Globus pallidus (tissue), 1 donor: ENCODE measurements around the gene ZNF185.
A peak's percentile ranks its signal among the peaks of the same experiment; 100 is the strongest.

Source experiments
- DNase-seq: peaks from one replicate; pipeline ENCODE4 v3.0.0-alpha.2; 2015; ENCODE audit warnings: low spot score

The ZNF185 gene

DNA sequence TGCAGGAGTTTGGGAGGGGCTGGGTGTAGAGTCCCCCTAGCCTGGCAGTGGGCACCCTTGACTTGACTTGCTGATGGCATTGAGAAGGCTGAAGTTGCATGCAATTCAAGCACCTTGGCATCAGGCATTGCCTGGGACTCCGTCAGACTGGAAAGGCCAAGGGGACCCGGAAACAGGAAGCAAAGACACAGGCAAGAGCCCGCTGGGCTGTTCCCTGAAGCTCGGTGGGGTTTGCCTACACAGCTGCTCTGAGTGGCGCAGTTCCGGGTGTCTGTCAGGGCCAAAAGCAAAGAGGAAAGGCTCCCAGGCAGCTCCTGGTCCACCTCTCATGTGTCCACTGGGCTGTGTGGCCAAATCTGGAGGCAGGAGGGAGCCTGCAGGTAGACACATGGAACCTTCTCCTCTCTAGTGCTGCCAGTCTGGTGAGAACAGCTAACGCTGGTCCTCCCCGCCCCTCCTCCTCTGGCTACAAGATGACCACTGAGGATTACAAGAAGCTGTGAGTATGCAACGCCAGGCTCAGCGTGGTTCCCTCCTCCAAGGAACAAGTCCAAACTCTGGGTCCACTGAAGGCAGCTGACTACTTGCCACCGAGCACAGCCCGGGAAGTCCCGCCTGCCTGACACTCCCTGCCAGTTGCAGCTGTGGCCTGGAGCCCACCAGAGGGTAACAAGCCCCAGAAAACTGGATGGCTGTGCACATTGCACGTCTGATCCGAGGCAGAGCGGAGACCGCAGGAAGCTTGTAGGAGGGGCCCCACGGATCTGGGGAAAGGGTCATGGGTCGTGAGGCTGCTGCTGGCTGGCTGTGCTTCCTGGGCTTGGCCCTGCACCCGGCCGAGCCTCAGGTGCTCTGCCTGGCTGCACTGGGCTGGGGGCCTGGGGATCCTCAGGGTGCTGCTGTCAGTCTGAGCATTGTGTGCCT is 20.1 kb downstream of the ZNF185 start:
- peak; percentile 21 for DNase-seq

DNA sequence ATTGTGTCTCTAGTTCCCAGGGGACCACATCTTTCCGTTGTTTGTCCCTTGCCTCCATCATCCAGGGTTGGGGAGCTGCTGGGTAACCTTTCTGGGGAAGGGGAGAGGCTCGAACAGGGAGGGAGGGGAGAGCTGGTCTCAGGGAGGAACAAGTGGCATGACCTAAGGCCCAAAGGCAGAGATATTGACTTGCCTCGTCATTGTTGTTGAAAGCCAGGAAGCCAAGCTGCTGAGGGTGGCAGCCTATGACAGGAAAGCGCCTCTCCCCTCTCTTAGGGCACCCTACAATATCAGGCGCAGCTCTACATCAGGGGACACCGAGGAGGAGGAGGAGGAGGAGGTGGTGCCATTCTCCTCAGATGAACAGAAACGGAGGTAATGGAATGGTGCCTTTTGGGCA is 20.8 kb downstream of the ZNF185 start:
- DNase-seq: no peak

DNA sequence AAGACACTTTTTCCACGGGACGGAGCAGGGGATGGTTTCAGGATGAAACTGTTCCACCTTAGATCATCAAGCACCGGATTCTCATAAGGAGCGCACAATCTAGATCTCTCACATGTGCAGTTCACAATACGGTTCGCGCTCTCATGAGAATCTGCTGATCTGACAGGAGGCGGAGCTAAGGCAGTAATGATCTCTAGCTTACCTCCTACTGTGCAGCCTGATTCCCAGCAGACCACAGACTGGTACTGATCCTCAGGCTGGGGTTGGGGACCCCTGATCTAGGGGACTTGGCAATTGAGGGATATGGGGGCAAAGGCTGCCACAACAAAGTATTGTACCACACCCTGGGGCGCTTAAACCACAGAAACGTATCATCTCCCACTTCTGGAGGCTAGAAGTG is 25.7 kb downstream of the ZNF185 start:
- DNase-seq: no peak

DNA sequence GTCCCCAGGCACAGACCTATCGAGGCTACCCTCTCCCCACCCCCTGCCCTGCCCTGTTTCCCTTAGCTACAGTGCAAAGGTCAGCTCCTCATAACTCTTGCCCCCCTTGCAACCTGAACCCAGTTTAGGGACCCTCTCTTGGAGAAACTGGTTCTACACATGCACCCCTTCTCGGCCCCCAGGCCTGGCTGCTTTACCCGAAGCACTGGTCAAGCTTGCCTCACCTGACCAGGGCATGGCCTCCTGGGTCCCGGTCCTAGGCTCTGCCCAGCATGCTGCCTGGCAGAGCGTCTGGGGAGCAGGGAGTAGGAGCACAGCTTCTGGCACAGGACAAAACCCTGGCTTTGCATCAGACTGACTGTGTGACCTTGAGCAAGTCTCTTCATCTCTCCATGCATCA is 28.0 kb downstream of the ZNF185 start:
- no peak for DNase-seq

DNA sequence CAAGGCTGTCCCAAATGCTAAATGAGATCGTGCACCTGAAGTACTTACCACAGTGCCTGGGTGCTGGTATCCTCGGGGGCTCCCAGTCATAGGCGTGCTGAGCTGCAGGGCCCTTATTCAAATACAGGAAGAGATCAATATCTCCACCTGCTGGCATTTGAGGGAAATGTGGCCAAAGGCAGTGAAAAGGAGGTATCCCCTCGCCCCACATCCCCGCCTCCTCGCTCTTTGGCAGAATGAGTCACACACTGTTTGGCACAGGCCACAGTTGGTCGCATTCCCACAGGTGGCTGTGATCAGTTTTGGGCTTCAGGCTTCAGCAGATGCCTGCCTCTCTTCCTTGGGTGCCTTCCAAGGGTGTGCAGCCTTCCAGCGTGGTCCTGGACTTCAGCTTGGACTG is 28.4 kb downstream of the ZNF185 start:
- DNase-seq: peak; percentile 46

DNA sequence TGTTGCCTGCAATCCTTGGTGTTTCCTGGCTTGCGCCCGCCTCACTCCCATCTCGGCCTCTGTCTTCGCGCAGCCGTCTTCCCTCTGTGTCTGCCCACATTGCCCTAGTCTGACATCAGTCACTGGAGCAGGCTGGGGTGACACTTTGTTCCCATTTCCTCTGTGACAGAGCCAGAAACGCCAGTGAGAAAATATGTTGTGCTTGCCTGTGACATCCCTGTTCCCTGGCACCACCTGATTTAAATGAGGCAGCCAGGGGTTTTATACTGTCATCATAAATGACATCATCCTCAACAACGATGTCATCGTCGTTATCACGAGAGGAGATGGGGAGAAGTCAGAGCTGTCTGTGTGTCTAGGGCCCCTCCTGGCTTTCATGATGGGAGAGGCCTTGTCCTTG is 29.1 kb downstream of the ZNF185 start:
- DNase-seq: peak; percentile 68

DNA sequence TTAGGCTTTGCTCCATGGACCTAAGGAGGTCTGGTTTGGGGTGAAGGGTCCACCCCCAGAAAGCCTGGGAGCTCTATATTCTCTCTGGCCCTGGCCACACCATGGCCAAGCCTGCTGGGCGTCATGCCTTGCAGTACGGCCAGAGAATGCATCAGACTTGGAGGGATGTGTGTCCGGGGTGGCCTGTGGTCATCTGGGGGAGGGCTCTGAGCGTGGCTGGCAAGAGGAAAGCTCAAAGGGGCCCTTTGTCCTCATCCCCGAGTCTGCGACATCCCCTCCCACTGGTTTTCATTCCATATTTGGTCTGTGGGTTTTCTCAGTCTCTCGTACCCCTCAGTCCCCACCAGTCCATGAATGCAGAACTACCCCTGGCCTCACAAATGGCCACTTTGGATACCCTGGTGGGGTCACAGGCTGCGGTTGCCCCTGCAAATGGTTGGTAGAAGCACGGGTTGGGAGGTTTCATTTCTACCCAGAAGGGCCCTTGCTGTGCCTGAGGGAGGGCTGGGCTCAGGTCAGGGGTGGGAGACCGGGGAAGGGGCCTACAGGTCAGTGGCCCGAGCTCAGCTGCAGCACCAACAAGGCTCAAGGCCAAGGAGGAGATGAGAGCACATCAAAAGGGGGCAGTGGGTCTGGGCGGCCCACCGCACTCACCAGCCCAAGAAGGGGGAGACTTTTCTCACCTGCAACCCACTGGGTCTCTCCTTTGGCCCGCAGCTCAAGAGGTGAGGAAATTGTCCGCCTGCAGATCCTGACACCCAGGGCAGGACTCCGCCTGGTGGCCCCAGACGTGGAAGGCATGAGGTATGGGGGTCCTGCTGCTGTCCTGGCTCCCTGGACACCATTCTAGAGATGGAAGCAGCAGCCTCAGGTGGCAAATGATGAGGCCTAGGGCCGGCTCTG is 30.2 kb downstream of the ZNF185 start:
- DNase-seq: peak; percentile 80

DNA sequence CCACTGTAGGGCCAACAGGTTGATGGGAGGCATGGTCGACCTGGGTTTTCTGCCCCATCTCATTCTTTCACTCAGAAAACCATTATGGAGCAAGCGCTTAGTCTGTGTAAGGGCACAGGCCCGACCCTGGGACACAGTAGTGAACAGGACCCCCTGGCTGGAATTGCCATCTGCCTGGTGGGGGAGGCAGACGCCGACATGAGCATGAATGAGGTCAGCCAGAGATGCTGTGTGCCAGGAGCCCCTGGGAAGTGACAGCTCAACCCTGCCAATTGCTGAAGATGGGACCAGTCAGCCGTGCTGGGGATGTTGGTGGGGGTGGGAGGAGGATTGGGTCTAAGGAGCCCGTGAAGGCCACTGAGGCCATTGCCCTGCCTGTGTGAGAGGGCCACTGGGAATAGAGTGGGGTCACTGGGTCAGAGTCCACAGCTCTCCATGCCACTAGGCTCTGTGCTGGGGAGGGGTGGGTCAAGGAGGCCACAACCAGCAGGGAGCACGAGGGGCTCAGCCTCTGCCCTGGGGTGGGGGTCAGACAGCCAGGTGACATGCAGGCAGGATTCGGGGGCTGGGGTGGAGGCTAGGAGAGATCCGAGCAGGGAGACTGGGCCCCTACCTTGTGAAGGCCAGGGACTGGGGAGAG is 31.0 kb downstream of the ZNF185 start:
- DNase-seq: no peak

DNA sequence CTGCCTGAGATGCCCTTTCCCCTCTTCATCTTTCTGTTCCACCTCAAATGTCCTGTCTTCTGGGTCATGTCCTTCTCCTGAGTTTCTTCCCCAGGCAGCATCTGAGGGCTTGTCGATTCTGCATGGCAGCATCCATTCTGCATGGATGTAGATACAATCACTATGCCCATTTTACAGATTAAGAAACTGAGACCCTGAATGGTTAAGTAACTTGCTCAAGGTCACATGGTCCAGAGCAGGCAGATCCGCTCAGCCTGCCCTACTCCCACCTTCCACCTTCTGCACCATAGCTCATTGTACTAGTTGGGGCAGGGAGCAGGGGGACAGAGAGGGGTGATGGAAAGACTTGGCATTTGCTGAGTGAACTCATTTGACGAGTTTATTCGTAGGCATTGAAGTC is 32.0 kb downstream of the ZNF185 start:
- DNase-seq: no peak

DNA sequence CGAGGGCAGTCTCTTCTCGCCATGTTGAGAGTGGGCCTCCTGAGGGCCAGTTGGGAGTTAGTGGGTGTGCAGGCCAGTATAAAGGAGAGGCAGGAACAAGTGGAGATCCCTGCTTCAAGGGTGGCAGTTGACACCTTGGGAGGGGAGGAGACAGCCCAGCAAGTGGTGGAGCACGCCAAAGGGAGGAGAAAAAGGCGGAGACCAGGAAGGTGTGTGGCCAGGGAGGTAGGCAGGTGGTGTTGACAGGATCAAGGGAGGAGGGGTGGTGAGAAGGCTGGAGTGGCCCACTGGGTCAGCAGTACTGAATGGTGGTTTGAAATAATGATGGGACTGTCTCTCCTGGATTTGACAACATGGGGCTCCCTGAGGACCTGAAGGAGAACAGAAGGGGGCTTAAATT is 32.6 kb downstream of the ZNF185 start:
- no peak for DNase-seq

DNA sequence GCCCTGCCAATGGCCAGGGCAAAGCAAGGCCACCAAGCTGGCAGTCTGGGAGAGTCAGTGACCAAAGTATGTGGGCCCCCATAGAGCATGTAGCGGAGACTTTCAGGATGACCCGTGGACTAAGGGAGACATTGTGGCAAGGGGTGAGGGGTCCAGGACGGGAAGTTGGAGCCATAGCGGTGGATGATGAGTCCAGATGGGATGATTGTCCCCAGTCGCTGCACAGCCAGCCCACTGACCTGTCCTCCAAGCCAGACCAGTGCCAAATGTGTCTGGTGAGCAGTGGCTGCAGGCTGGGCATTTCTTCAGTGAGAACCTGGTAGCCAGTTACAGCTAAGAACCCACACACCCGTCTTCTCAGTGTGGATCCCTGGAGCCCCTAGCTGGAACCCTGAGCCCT is 34.3 kb downstream of the ZNF185 start:
- no peak for DNase-seq

DNA sequence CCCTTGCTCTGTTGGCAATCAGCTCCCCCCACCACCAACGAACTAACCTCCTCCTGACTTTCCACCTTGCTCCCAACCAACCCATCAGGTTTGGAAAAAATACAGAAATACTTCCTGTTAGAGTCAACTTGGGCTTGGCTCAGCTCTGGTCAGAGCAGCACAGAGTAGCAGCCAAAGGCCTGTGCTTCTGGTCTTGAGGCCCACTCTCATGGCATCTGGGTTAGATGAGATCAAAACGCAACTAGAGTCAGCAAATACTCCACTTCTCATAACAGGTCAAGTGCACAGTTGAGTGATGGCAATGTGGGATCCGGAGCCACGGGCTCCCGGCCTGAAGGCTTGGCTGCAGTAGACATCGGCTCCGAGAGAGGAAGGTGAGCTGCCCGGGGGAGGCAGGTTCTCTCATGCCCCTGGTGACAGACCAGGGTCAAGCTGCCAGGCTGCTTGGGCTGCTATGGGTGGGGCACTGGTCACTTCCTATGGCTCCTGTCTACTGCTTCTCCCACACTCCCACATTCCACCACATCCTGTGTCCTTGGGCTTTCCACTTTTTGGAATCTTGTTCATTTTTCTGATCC is 34.8 kb downstream of the ZNF185 start:
- no peak for DNase-seq

DNA sequence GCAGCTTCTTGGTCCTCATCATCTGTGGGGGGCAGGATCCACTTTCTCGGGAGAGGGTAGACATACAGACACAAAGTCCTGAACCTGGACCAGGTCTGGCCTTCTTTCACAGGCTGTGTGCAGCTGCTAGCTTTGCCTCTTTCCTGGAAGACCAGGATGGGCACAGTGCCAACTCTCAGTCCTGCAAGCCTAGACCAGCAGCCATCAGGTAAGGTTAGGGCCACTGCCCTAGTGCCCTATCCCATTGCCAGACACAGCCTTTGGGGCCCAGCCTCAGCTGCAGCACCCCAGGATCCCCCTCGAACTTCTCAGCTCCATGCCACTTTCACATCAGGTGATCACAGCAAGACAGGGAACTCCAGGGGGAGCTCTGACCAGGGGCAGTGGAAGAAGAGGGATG is 38.4 kb downstream of the ZNF185 start:
- no peak for DNase-seq

DNA sequence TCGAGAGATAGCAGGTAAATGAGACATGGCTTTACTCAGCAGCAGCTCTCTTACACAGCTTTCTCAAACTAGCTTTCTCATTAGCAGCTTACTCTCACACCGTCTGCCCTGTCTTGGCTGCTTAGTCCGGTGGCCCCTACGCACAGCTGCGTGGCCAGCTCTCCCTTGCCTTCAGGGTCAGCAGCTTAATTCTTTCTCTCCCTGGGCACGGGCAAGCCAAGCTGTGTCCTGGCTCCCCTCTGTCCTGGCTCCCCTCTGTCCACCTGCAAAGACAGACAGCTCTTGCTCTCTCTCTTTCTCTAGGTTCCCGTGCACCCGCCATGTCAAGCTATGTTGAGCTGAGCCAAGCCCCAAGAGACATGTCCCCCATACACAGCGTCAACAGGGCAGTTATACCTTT is 39.4 kb downstream of the ZNF185 start:
- DNase-seq: no peak

DNA sequence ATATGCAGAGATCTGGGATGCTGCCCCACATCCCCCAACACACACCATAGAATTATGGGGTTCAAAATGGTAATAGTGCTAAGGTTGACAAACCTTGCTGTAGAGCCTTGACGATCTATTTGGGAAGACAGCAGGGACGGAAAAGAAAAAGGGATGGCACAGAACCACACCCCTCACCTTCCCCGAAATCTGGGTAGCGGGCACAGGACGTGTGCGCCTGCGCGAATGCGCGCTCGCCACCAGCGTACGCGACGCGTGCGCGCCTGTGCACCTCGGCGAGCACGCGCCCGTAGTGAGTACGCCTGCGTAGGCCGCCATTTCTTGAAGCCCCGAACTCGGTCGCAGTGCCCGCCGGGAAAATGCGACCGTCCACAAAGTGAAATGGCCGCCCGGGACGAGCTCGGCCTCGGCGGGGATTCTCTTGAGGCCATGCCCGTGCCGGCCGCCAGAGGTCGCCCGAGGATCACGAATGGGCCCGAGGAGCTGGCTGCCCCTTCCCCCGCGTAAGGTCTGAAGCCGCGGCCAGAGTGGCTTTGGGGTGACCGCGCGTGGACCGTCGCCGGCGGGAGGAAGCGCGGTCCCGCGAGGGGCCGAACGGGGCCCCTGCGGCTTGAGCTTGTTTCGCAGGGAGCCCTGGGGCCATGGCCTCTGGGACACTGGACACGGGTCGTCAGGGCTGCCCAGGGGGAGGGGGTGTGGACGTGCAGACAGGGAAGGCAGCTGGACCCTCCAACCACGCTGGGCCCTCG is 43.6 kb downstream of the ZNF185 start:
- peak; percentile 85 for DNase-seq

DNA sequence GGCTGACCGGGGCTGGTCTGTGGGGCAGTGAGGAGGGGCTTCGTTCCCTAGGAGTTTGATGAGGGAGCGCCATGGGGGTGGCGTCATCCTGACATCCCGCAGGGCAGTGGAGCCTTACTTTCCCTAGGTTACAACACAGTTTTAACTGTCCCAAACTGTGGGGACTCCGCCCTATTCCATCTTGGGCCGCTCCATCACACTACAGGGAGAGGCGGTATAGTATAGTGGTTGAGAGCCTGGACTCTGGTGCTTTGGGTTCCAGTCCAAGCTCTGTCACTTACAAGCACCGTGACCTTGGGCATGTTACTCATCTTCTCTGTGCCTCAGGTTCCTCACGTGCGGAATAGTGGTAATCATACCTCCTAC is 44.2 kb downstream of the ZNF185 start:
- DNase-seq: no peak

DNA sequence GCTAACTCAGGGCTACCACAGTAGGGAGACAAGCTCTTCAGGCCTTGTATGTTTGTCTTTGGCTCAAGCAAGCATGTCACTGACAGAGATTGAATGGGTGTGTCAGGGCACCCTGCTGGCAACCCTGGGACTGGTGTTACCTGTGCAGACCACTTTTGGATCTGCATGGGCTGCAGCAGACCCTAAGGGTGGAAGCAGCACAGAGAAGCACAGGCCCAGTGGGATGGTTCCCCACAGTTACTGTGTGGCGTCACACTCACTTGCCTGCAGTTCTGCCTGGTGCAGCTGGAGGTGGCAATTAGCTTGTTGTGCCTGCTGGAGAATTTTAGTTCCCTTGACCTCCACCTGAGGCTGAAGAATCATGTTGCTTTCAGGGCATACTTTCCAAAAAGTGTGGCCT is 46.0 kb downstream of the ZNF185 start:
- no peak for DNase-seq

DNA sequence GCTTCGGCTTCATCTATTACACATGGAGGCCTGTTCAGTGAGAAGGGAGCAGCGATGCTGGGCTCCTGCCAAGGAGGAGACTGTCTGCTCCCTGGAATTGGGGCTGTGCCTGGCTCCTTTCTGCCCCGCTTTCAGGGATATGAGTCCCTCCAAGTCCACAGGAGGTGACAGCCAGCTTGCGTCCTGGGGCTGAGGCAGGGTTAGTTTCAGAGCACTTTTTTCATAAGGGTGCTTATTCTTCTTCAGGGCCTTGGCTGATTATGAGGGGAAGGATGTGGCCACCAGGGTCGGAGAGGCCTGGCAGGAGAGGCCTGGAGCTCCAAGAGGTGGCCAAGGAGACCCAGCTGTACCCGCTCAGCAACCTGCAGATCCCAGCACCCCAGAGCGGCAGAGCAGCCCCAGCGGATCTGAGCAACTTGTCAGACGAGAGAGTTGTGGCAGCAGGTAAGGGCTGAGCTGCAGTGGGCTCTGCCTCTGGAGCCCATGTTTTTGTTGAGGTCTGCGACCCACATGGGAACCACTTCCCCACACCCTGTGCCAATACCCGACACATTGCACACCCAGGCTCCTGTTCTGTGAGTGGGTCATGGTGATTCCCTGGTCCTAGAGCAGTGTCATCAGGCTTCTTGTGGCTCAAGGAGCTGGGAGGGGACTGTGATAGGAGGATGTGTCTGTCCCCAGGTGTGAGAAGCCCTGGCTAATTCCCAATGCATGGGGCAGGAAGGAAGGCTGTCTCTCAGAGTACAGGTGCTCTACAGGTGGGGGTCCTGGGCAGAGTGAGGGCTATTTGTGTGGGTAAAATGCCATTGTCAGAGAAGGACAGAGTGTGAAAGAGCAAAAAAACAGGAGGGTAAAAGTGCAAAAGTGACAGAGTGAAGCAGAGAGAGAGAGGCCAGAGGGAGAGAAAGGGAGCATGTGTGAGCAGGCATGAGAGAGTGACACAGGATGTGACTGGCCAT is 47.4 kb downstream of the ZNF185 start:
- no peak for DNase-seq

DNA sequence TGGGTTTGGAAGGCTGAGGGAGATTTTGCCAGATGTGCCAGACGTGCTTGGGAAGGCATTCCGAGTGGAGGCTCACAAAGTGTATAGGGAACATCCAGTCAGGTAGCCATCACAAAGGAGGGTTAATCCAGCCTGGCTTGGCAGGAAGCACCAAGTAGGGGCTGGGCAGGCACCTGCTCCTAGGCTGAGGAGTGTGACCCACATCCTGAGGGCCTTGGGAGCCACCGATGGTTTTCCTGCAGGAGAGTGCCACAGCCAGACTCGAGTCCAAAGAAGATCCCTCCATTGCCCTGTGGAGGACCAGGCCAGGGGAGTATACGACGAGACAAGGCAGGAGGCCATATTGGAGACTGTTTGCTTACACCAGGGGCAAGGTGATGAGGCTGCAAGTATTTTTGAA is 48.8 kb downstream of the ZNF185 start:
- no peak for DNase-seq
